KMS-11 (cell line): ENCODE data around the gene XBP1.

Experiments
- H2AFZ ChIP-seq: fragments of 200-600 bp; sonication (generic); 2 replicates; pipeline ENCODE4 v1.6.1; 2016; ENCODE audit warnings: antibody characterized with exemption, mixed run types, low read depth
- H3K27ac ChIP-seq: fragments of 200-600 bp; sonication (generic); 2 replicates; pipeline ENCODE4 v1.6.1; 2016; ENCODE audit warnings: mild to moderate bottlenecking, mixed run types
- H3K27me3 ChIP-seq: fragments of 200-600 bp; sonication (generic); 2 replicates; pipeline ENCODE4 v1.6.1; 2017; ENCODE audit warnings: mild to moderate bottlenecking, low read depth, mixed run types, moderate library complexity; ENCODE audit not compliant: insufficient read depth
- H3K36me3 ChIP-seq: fragments of 200-600 bp; sonication (generic); 2 replicates; pipeline ENCODE4 v1.6.1; 2017; ENCODE audit warnings: mild to moderate bottlenecking, mixed run types; ENCODE audit not compliant: insufficient read depth
- H3K4me1 ChIP-seq: fragments of 200-600 bp; sonication (generic); 2 replicates; pipeline ENCODE4 v1.6.1; 2016; ENCODE audit warnings: mild to moderate bottlenecking, low read depth, mixed run types; ENCODE audit not compliant: poor library complexity, severe bottlenecking
- H3K4me2 ChIP-seq: fragments of 200-600 bp; sonication (generic); 2 replicates; pipeline ENCODE4 v1.7.0; 2016; ENCODE audit warnings: mild to moderate bottlenecking, mixed run types
- H3K4me3 ChIP-seq: fragments of 200-600 bp; sonication (generic); IDR thresholded peaks from 2 replicates; pipeline ENCODE4 v1.6.1; 2017; ENCODE audit warnings: low read depth, low read length, mixed read lengths; ENCODE audit not compliant: insufficient read depth
- H3K79me2 ChIP-seq: fragments of 200-600 bp; sonication (generic); 2 replicates; pipeline ENCODE4 v1.6.1; 2016; ENCODE audit warnings: low read depth, mixed run types; ENCODE audit not compliant: insufficient read depth
- H3K9ac ChIP-seq: fragments of 200-600 bp; sonication (generic); 2 replicates; pipeline ENCODE4 v1.6.1; 2016; ENCODE audit warnings: mild to moderate bottlenecking, mixed run types
- H4K20me1 ChIP-seq: fragments of 200-600 bp; sonication (generic); 2 replicates; pipeline ENCODE4 v1.6.1; 2016; ENCODE audit warnings: mild to moderate bottlenecking, mixed run types; ENCODE audit not compliant: insufficient read depth
- TF ChIP-seq, protein P1 (sequence below): fragments of 200-600 bp; sonication (generic); conservative IDR thresholded peaks from 2 replicates; pipeline ENCODE4 v1.6.1; 2017; ENCODE audit warnings: low read depth, mild to moderate bottlenecking, antibody characterized with exemption, low read length, moderate library complexity, mixed read lengths

XBP1 gene

DNA sequence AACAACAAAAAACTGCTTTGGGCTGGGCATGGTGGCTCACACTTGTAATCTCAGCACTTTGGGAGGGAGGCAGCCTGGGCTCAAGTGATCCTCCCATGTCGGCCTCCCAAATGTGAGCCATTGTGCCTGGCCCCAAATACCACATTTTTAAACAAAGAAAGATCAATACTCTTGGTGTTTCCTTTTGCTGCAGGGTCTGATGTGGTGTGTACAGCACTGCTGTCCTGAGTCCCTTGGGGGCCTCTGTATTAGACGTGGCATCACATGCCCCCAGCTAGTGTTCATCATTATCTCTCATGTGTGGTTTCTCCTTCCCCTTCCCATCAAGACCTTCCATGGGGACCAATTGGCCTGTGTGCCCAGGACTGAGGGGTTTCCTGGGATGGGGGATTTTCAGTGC is 20.5 kb upstream of the XBP1 start:
- H4K20me1 ChIP-seq = no peaks in the 10 kb centered on the region
- TF ChIP-seq, protein P1, sequence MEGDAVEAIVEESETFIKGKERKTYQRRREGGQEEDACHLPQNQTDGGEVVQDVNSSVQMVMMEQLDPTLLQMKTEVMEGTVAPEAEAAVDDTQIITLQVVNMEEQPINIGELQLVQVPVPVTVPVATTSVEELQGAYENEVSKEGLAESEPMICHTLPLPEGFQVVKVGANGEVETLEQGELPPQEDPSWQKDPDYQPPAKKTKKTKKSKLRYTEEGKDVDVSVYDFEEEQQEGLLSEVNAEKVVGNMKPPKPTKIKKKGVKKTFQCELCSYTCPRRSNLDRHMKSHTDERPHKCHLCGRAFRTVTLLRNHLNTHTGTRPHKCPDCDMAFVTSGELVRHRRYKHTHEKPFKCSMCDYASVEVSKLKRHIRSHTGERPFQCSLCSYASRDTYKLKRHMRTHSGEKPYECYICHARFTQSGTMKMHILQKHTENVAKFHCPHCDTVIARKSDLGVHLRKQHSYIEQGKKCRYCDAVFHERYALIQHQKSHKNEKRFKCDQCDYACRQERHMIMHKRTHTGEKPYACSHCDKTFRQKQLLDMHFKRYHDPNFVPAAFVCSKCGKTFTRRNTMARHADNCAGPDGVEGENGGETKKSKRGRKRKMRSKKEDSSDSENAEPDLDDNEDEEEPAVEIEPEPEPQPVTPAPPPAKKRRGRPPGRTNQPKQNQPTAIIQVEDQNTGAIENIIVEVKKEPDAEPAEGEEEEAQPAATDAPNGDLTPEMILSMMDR = no peak
- peaks cover 3% of the 10 kb centered on the region; the same call in 1 of the 2 replicates for H3K79me2 ChIP-seq
- H3K27me3 ChIP-seq = no peaks in the 10 kb centered on the region
- no peak overlapping the region for H3K4me3 ChIP-seq
- no peaks in the 10 kb centered on the region for H3K36me3 ChIP-seq
- H3K9ac ChIP-seq = peak overlapping the region; percentile 22; the same call in 1 of the 2 replicates
- H2AFZ ChIP-seq = no peak overlapping the region
- peak overlapping the region; percentile 96 for H3K4me2 ChIP-seq
- peaks cover 100% of the 10 kb centered on the region for H3K4me1 ChIP-seq
- peak overlapping the region; percentile 95 for H3K27ac ChIP-seq

- Histone ChIP-seq H3K4me1 (peaks cover 100% of the 10 kb centered on the region), H3K36me3 (no peaks in the 10 kb centered on the region), H4K20me1 (no peaks in the 10 kb centered on the region), H3K79me2 (peaks cover 3% of the 10 kb centered on the region; the same call in 1 of the 2 replicates), H3K27ac (peak overlapping the region; percentile 95), H3K4me2 (peak overlapping the region; percentile 76), H2AFZ (no peak overlapping the region), H3K27me3 (no peaks in the 10 kb centered on the region), H3K4me3 (no peak overlapping the region), H3K9ac (peak overlapping the region; percentile 41; the same call in 1 of the 2 replicates)
- TF ChIP-seq, protein P1 = no peak
Measured at GRCh38 chr22:28819253-28820096, 19.1 kb upstream of the XBP1 start.

GRCh38 chr22:28817919-28818859 is 17.8 kb upstream of the XBP1 start:
- Histone ChIP-seq H3K27ac (peak overlapping the region; percentile 95), H3K36me3 (no peaks in the 10 kb centered on the region), H3K4me1 (peaks cover 100% of the 10 kb centered on the region), H2AFZ (no peak overlapping the region), H3K79me2 (peaks cover 3% of the 10 kb centered on the region; the same call in 1 of the 2 replicates), H3K4me3 (no peak overlapping the region), H4K20me1 (no peaks in the 10 kb centered on the region), H3K4me2 (peak overlapping the region; percentile 76), H3K9ac (peak overlapping the region; percentile 41; the same call in 1 of the 2 replicates), H3K27me3 (no peaks in the 10 kb centered on the region)
- TF ChIP-seq, protein P1 = no peak

- Histone ChIP-seq H3K4me1 (peaks cover 100% of the 10 kb centered on the region), H3K27ac (peak overlapping the region; percentile 95)
- TF ChIP-seq, protein P1 = no peak
Measured at GRCh38 chr22:28817064-28817463, 16.7 kb upstream of the XBP1 start.

More at GRCh38 chr22:28817064-28817463, 16.7 kb upstream of the XBP1 start:
- H3K9ac ChIP-seq = no peak overlapping the region; the same call in 1 of the 2 replicates
- peaks cover 3% of the 10 kb centered on the region; the same call in 1 of the 2 replicates for H3K79me2 ChIP-seq
- no peak overlapping the region for H2AFZ ChIP-seq
- peak overlapping the region; percentile 76 for H3K4me2 ChIP-seq
- H3K4me3 ChIP-seq = no peak overlapping the region
- H3K36me3 ChIP-seq = no peaks in the 10 kb centered on the region
- H4K20me1 ChIP-seq = no peaks in the 10 kb centered on the region
- no peaks in the 10 kb centered on the region for H3K27me3 ChIP-seq
